HepG2 (cell line): ENCODE data around the gene CD14. TPM values are rescaled to one million over a fixed set of nuclear protein-coding genes. Genes with fewer than 3 reads are reported as not detected.

Experiments used
- CREB1 ChIP-seq, 2 experiments: fragments of 450-650 bp in 1 of 2; IDR thresholded peaks; 2 replicates each; pipeline ENCODE4 v1.6.1; 2016 to 2017; ENCODE audit warnings: control low read depth in 1 of 2, mild to moderate bottlenecking in 1 of 2, missing compliant biosample characterization in 1 of 2, missing genetic modification characterization in 1 of 2
- HIC2 ChIP-seq: sonication (generic); formaldehyde crosslinking; IDR thresholded peaks from 2 replicates; pipeline ENCODE4 v1.9.0; 2022; ENCODE audit warnings: low read depth, missing genetic modification reagents
- HNF1A ChIP-seq, 2 experiments: sonication (generic) in 1 of 2; formaldehyde crosslinking in 1 of 2; IDR thresholded peaks; 2 replicates each; pipeline versions ENCODE4 v1.4.0 to v1.6.1; 2016 to 2020; ENCODE audit warnings: borderline replicate concordance in 1 of 2, low read depth in 1 of 2, mild to moderate bottlenecking in 1 of 2, missing genetic modification reagents in 1 of 2
- JUN ChIP-seq: sonication (generic); formaldehyde crosslinking; IDR thresholded peaks from 2 replicates; pipeline ENCODE4 v1.4.0; 2020; ENCODE audit warnings: mild to moderate bottlenecking, missing genetic modification reagents
- PRMT3 ChIP-seq: sonication (generic); formaldehyde crosslinking; IDR thresholded peaks from 2 replicates; pipeline ENCODE4 v1.8.1; 2022; ENCODE audit warnings: low read depth, mild to moderate bottlenecking, moderate library complexity, missing genetic modification reagents, borderline replicate concordance
- ZC3H13 ChIP-seq: sonication (generic); formaldehyde crosslinking; IDR thresholded peaks from 2 replicates; pipeline ENCODE4 v1.8.1; 2023; ENCODE audit warnings: mild to moderate bottlenecking, missing genetic modification reagents, moderate library complexity
- ZNF484 ChIP-seq: sonication (generic); formaldehyde crosslinking; IDR thresholded peaks from 2 replicates; pipeline ENCODE4 v1.5.1; 2020; ENCODE audit warnings: mild to moderate bottlenecking, low read depth, missing genetic modification reagents, borderline replicate concordance
- ZNF552 ChIP-seq: sonication (generic); formaldehyde crosslinking; IDR thresholded peaks from 2 replicates; pipeline ENCODE4 v1.9.0; 2022; ENCODE audit warnings: missing genetic modification reagents, mild to moderate bottlenecking, borderline replicate concordance
- ZNF841 ChIP-seq: sonication (generic); formaldehyde crosslinking; IDR thresholded peaks from 2 replicates; pipeline ENCODE4 v1.8.1; 2023; ENCODE audit warnings: missing genetic modification reagents, borderline replicate concordance
- polyA plus RNA-seq, 8 experiments: library from polyadenylated mRNA; depleted of rRNA in 3 of 8; stranded (reverse) in 7 of 8; unstranded in 1 of 8; fragments of >200 nt; fragmentation: Illumina TruSeq in 4 of 8; extraction: Trizol in 4 of 8; gene quantifications; 2 replicates each; pipeline versions ENCODE4 v1.2.1 to v1.2.3, GENCODE V29; 2011 to 2016; ENCODE audit warnings: low read depth in 4 of 8, missing spikeins in 1 of 8, mixed read lengths in 1 of 8; ENCODE audit not compliant: insufficient read depth in 1 of 8
- total RNA-seq, 5 experiments: library from RNA; depleted of rRNA; stranded (reverse); fragments of >200 nt; fragmentation: Illumina TruSeq; extraction: Trizol; gene quantifications; 2 replicates each; pipeline ENCODE4 v1.2.3, GENCODE V29; 2016; ENCODE audit warnings: low read depth in 1 of 5
- TF ChIP-seq, protein P1 (sequence below), 2 experiments: fragments of 450-650 bp in 1 of 2; sonication (generic) in 1 of 2; formaldehyde crosslinking in 1 of 2; IDR thresholded peaks; 2 replicates each; pipeline versions ENCODE4 v1.6.1 to v1.8.0; 2016 to 2022; ENCODE audit warnings: antibody characterized with exemption in 1 of 2, mild to moderate bottlenecking in 1 of 2, missing genetic modification reagents in 1 of 2

The CD14 gene
- total and polyA plus RNA-seq, 2 of the 13 experiments (the other 11 are each of a cell fraction or from before 2014, with no cell fraction given), result 1.7 to 4.7 TPM

DNA sequence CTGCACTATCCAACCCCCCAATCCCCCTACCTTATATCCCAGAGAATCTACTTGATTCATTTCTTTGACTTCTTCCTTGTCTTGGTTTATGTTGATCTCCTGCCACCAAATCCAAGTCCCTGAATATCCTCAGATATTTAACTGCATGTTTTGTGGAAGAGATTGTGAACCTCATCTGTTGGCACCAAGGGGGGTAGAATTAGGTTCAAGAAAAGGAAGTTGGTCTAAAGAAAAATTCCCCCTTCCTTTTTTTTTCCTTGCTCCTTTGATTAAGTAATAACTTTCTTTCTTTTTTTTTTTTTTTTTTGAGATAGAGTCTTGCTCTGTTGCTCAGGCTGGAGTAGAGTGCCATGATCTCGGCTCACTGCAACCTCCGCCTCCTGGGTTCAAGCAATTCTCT lies 526 bp upstream of the CD14 start (continued):
- TF ChIP-seq, protein P1, sequence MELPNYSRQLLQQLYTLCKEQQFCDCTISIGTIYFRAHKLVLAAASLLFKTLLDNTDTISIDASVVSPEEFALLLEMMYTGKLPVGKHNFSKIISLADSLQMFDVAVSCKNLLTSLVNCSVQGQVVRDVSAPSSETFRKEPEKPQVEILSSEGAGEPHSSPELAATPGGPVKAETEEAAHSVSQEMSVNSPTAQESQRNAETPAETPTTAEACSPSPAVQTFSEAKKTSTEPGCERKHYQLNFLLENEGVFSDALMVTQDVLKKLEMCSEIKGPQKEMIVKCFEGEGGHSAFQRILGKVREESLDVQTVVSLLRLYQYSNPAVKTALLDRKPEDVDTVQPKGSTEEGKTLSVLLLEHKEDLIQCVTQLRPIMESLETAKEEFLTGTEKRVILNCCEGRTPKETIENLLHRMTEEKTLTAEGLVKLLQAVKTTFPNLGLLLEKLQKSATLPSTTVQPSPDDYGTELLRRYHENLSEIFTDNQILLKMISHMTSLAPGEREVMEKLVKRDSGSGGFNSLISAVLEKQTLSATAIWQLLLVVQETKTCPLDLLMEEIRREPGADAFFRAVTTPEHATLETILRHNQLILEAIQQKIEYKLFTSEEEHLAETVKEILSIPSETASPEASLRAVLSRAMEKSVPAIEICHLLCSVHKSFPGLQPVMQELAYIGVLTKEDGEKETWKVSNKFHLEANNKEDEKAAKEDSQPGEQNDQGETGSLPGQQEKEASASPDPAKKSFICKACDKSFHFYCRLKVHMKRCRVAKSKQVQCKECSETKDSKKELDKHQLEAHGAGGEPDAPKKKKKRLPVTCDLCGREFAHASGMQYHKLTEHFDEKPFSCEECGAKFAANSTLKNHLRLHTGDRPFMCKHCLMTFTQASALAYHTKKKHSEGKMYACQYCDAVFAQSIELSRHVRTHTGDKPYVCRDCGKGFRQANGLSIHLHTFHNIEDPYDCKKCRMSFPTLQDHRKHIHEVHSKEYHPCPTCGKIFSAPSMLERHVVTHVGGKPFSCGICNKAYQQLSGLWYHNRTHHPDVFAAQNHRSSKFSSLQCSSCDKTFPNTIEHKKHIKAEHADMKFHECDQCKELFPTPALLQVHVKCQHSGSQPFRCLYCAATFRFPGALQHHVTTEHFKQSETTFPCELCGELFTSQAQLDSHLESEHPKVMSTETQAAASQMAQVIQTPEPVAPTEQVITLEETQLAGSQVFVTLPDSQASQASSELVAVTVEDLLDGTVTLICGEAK (IDR thresholded peaks at IDR 0.05), result no peak
- TF ChIP-seq, protein P1 (CRISPR knock-in tag; IDR thresholded peaks at IDR 0.05), result no peak
- TF ChIP-seq HIC2 (CRISPR knock-in tag), result no peak
- no peak for TF ChIP-seq ZNF552
- TF ChIP-seq HNF1A (IDR thresholded peaks at IDR 0.05; ENCODE audit: low read depth), result no peak
- TF ChIP-seq HNF1A (CRISPR knock-in tag; IDR thresholded peaks at IDR 0.05; ENCODE audit: borderline replicate concordance), result no peak
- no peak for TF ChIP-seq JUN (CRISPR knock-in tag)
- TF ChIP-seq ZNF841 (CRISPR knock-in tag), result no peak
- TF ChIP-seq ZNF484 (CRISPR knock-in tag), result no peak
- no peak for TF ChIP-seq PRMT3 (CRISPR knock-in tag)
- TF ChIP-seq ZC3H13 (CRISPR knock-in tag), result no peak
- TF ChIP-seq CREB1 (IDR thresholded peaks at IDR 0.05), result no peak
- 0 out of 2 replicates have a peak, but pooled peaks have one; percentile 14 for TF ChIP-seq CREB1 (CRISPR knock-in tag; IDR thresholded peaks at IDR 0.05)
